Measurements from ENCODE around the gene CYLD.

Gene CYLD

GRCh38 chr16:50741225-50741780, 583 bp upstream of the CYLD start:
- no peak for DNase-seq

GRCh38 chr16:50742576-50743200, 802 bp downstream of the CYLD start:
- no peak for DNase-seq

GRCh38 chr16:50743581-50744225, 1.8 kb downstream of the CYLD start:
- no peak for DNase-seq

GRCh38 chr16:50744881-50745280, 3.0 kb downstream of the CYLD start:
- no peak for DNase-seq

GRCh38 chr16:50745940-50746339, 4.1 kb downstream of the CYLD start:
- no peak for DNase-seq

- no peak for DNase-seq
Observed at GRCh38 chr16:50747207-50747956, 5.5 kb downstream of the CYLD start.

GRCh38 chr16:50751528-50751927, 9.6 kb downstream of the CYLD start:
- no peak for DNase-seq

- no peak for DNase-seq
Observed at GRCh38 chr16:50752471-50753235, 10.8 kb downstream of the CYLD start.

- no peak for DNase-seq
Observed at GRCh38 chr16:50756473-50756872, 14.6 kb downstream of the CYLD start.

GRCh38 chr16:50761267-50761666, 19.4 kb downstream of the CYLD start:
- DNase-seq, result no peak

- no peak for DNase-seq
Observed at GRCh38 chr16:50762241-50762640, 20.4 kb downstream of the CYLD start.

GRCh38 chr16:50763211-50763610, 21.3 kb downstream of the CYLD start:
- DNase-seq, result no peak

GRCh38 chr16:50765260-50765659, 23.4 kb downstream of the CYLD start:
- DNase-seq, result no peak

- no peak for DNase-seq
Observed at GRCh38 chr16:50765861-50766260, 24.0 kb downstream of the CYLD start.

GRCh38 chr16:50767197-50767596, 25.3 kb downstream of the CYLD start:
- DNase-seq, result no peak

GRCh38 chr16:50771366-50771765, 29.5 kb downstream of the CYLD start:
- DNase-seq, result no peak

- no peak for DNase-seq
Observed at GRCh38 chr16:50774405-50774804, 32.5 kb downstream of the CYLD start.

- DNase-seq, result no peak
Observed at GRCh38 chr16:50774960-50775359, 33.1 kb downstream of the CYLD start.

- DNase-seq, result no peak
Observed at GRCh38 chr16:50776037-50776436, 34.2 kb downstream of the CYLD start.

- no peak for DNase-seq
Observed at GRCh38 chr16:50778284-50779163, 36.6 kb downstream of the CYLD start.

GRCh38 chr16:50781043-50781442, 39.2 kb downstream of the CYLD start:
- DNase-seq, result no peak

GRCh38 chr16:50781518-50781917, 39.6 kb downstream of the CYLD start:
- no peak for DNase-seq
